ENCODE results near the gene ARHGEF12. TPM values are rescaled to one million over a fixed set of nuclear protein-coding genes. Genes with fewer than 3 reads are reported as not detected.

The ARHGEF12 gene
- total and polyA plus RNA-seq, 7 donors = 18.6 to 129 (median 80.5) TPM

- no peaks in the 10 kb centered on the region for H3K36me3 ChIP-seq
- H3K4me3 ChIP-seq = no peak overlapping the region
- no peak overlapping the region for H3K27ac ChIP-seq
- peak; percentile 27 for DNase-seq
- WGBS, 2 donors = 87 to 92% methylated on average over 16 of the region's 16 CpGs
- H3K27me3 ChIP-seq = peaks cover 0 to 6% (median 0%) of the 10 kb centered on the region in 3 donors
- H3K9me3 ChIP-seq = no peaks in the 10 kb centered on the region
- TF ChIP-seq CTCF (IDR thresholded peaks at IDR 0.05) (no peak), POLR2AphosphoS5 (IDR thresholded peaks at IDR 0.05) (no peak)
- intact Hi-C loops (cut with DNase I) = no loop called here
- no peaks in the 10 kb centered on the region for H3K4me1 ChIP-seq
These were observed 184.0 kb downstream of the ARHGEF12 start for GRCh38 chr11:120520091-120520822.

GRCh38 chr11:120521176-120521575 lies 185.0 kb downstream of the ARHGEF12 start:
- TF ChIP-seq EP300 (IDR thresholded peaks at IDR 0.05) = no peak
- no peak for TF ChIP-seq POLR2A (IDR thresholded peaks at IDR 0.05)
- peaks cover 0 to 6% (median 0%) of the 10 kb centered on the region in 3 donors for H3K27me3 ChIP-seq
- peak; percentile 6 for DNase-seq
- H3K4me1 ChIP-seq = no peaks in the 10 kb centered on the region
- no peak overlapping the region for H3K4me3 ChIP-seq
- H3K9me3 ChIP-seq = no peaks in the 10 kb centered on the region
- intact Hi-C loops (cut with DNase I) = no loop called here
- H3K36me3 ChIP-seq = no peaks in the 10 kb centered on the region
- H3K27ac ChIP-seq = no peak overlapping the region
- WGBS, 2 donors = 74 to 92% methylated on average over 7 of the region's 7 CpGs

- TF ChIP-seq CTCF (IDR thresholded peaks at IDR 0.05) (no peak), EP300 (IDR thresholded peaks at IDR 0.05) (no peak), POLR2AphosphoS5 (IDR thresholded peaks at IDR 0.05) (no peak), POLR2A (IDR thresholded peaks at IDR 0.05) (no peak)
- WGBS, 2 donors = 84 to 92% methylated on average over 11 of the region's 11 CpGs
- H3K9me3 ChIP-seq = no peaks in the 10 kb centered on the region
- DNase-seq = no peak
- peaks cover 0 to 2% (median 0%) of the 10 kb centered on the region in 4 donors for H3K4me1 ChIP-seq
- no peak overlapping the region for H3K4me3 ChIP-seq
- intact Hi-C loops (cut with DNase I) = no loop called here
- H3K36me3 ChIP-seq = no peaks in the 10 kb centered on the region
- peaks cover 0 to 4% (median 0%) of the 10 kb centered on the region in 3 donors for H3K27me3 ChIP-seq
- no peak overlapping the region for H3K27ac ChIP-seq
These were observed 185.8 kb downstream of the ARHGEF12 start for GRCh38 chr11:120522021-120522420.

- TF ChIP-seq POLR2A (IDR thresholded peaks at IDR 0.05) = no peak
- TF ChIP-seq EP300 (IDR thresholded peaks at IDR 0.05) = no peak
- no peak for TF ChIP-seq CTCF (IDR thresholded peaks at IDR 0.05)
- no peak for TF ChIP-seq POLR2AphosphoS5 (IDR thresholded peaks at IDR 0.05)
- intact Hi-C loops (cut with DNase I) = no loop called here
- 39 to 75% methylated on average over 3 of the region's 3 CpGs for WGBS, 2 donors
- Histone ChIP-seq H3K36me3 (no peaks in the 10 kb centered on the region), H3K9me3 (no peaks in the 10 kb centered on the region), H3K27me3 (no peaks in the 10 kb centered on the region), H3K4me1 (peaks cover 0 to 4% (median 0%) of the 10 kb centered on the region in 4 donors), H3K27ac (no peak overlapping the region), H3K4me3 (no peak overlapping the region)
- peak; percentile 19 for DNase-seq
These were observed 186.5 kb downstream of the ARHGEF12 start for GRCh38 chr11:120522736-120523135.

- WGBS, 2 donors = 9 to 41% methylated on average over 12 of the region's 12 CpGs
- TF ChIP-seq POLR2AphosphoS5 (IDR thresholded peaks at IDR 0.05) (no peak), CTCF (IDR thresholded peaks at IDR 0.05) (no peak), POLR2A (IDR thresholded peaks at IDR 0.05) (no peak), EP300 (IDR thresholded peaks at IDR 0.05) (no peak)
- H3K36me3 ChIP-seq = no peaks in the 10 kb centered on the region
- no peaks in the 10 kb centered on the region for H3K9me3 ChIP-seq
- H3K27me3 ChIP-seq = no peaks in the 10 kb centered on the region
- no peak overlapping the region for H3K27ac ChIP-seq
- H3K4me1 ChIP-seq = peaks cover 0 to 4% (median 0%) of the 10 kb centered on the region in 4 donors
- intact Hi-C loops (cut with DNase I) = no loop called here
- DNase-seq = peak; percentile 26
- H3K4me3 ChIP-seq = no peak overlapping the region
These were observed 187.0 kb downstream of the ARHGEF12 start for GRCh38 chr11:120523196-120523595.

Measured in sigmoid colon (tissue), 7 donors.